Neural cell (in vitro differentiated cells): Measurements from ENCODE around the gene BUB3.

Experiments used
- CTCF ChIP-seq: fragments of 450-650 bp; IDR thresholded peaks from 2 replicates; pipeline ENCODE4 v1.5.1; 2014; ENCODE audit warnings: antibody characterized with exemption, mild to moderate bottlenecking, moderate library complexity; ENCODE audit not compliant: poor library complexity, severe bottlenecking
- EP300 ChIP-seq: fragments of 450-650 bp; conservative IDR thresholded peaks from 2 replicates; pipeline ENCODE4 v1.6.1; 2014; ENCODE audit warnings: antibody characterized with exemption, mild to moderate bottlenecking, moderate library complexity; ENCODE audit not compliant: poor library complexity, severe bottlenecking
- EZH2 ChIP-seq: fragments of 200-600, 300-800 bp; shearing (Covaris generic), sonication (generic); IDR thresholded peaks from 2 replicates; pipeline ENCODE4 v1.6.1; 2014; ENCODE audit warnings: antibody characterized with exemption, low read length, borderline replicate concordance, mild to moderate bottlenecking; ENCODE audit not compliant: insufficient read depth, poor library complexity, severe bottlenecking
- POLR2AphosphoS5 ChIP-seq: IDR thresholded peaks from 2 replicates; pipeline ENCODE4 v1.6.1; 2012
- RAD21 ChIP-seq: fragments of 450-650 bp; conservative IDR thresholded peaks from 2 replicates; pipeline ENCODE4 v1.6.1; 2014; ENCODE audit warnings: antibody characterized with exemption, mild to moderate bottlenecking, moderate library complexity
- SMC3 ChIP-seq: fragments of 450-650 bp; conservative IDR thresholded peaks from 2 replicates; pipeline ENCODE4 v1.6.1; 2014; ENCODE audit warnings: antibody characterized with exemption, mild to moderate bottlenecking, moderate library complexity; ENCODE audit not compliant: poor library complexity

- TF ChIP-seq EZH2 (no peak), CTCF (no peak), SMC3 (no peak), EP300 (no peak), POLR2AphosphoS5 (no peak), RAD21 (no peak)
Measured at GRCh38 chr10:123180101-123181090, 26.2 kb downstream of the BUB3 start.
